ENCODE data around the gene HCFC2. TPM values are rescaled to one million over a fixed set of nuclear protein-coding genes. Genes with fewer than 3 reads are reported as not detected.
"Not testable (repeated sequence)": the region's sequence is repeated elsewhere in the genome, so short reads cannot be mapped to it uniquely, and the experiment has no call there.

Gene HCFC2
- total RNA-seq, 1 donor from 2014 or later, result 60.9 TPM

- DNase-seq, result no peak
Observed at GRCh38 chr12:104057771-104058197, 6.5 kb upstream of the HCFC2 start.

DNA sequence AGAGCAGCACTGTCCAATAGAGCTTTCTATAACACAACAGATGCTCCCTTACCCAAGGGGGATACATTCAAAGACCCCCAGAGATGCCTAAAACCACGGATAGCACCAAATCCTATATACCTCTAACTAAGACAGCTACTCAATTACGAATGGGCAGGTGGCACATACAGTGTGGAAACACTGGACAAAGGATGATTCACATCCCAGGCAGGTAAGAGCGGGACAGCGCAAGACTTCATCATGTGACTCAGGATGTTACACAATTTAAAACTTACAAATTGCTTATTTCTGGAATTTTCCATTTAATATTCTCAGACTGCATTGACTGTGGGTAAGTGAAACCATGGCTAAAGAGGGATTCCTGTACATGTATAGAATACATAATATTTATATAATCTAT is 5.5 kb upstream of the HCFC2 start:
- no peak for DNase-seq

GRCh38 chr12:104059963-104060362 is 4.4 kb upstream of the HCFC2 start:
- DNase-seq, result no peak

DNA sequence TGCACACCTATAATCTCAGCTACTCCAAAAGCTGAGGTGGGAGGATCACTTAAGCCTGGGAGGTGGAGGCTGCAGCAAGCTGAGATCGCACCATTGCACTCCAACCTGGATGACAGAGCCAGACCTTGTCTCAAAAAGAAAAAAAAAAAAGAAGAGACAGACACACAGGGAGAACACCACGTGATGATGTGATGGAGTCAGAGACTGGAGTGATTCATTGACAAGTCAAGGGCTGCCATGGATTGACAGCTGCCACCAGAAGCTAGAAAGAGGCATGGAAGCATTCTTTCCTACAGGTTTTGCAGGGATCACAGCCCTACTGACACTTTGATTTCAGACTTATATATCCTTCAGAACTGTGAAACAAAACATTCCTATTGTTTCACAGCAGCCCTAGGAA is 3.5 kb upstream of the HCFC2 start:
- DNase-seq, result no peak

DNA sequence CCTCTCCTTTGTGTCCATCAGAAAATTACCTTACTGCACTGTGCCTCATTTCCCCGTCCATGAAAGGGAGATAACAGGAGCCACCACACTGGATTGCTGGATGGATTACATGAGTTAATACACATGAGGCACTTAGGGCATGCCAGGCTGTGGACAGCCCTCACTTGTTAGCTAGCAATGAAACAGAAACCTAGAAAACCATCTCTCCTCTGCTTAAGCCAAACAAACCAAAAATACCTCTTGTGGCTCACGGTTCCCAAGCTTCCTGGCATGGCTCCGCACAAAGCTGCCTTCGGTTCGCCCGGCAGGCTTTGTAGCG is 660 bp upstream of the HCFC2 start:
- DNase-seq, result no peak

GRCh38 chr12:104064842-104065427 is 604 bp downstream of the HCFC2 start:
- DNase-seq, result peak; percentile 34

DNA sequence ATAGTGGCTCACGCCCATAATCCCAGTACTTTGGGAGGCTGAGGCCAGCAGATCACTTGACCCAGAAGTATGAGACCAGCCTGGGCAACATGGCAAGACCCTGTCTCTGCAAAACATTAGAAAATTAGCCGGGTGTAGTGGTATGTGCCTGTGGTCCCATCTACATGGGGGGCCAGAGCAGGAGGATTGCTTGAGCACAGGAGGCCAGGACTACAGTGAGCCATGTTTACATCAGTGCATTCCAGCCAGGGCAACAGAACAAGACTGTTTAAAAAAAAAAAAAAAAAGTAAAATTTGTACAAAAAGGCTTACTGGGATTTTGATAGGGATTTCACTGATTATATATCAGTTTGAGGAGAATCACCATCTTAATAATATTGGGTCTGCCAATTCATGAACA is 7.8 kb downstream of the HCFC2 start:
- no peak for DNase-seq

GRCh38 chr12:104073699-104074098 is 9.4 kb downstream of the HCFC2 start:
- DNase-seq, result no peak

DNA sequence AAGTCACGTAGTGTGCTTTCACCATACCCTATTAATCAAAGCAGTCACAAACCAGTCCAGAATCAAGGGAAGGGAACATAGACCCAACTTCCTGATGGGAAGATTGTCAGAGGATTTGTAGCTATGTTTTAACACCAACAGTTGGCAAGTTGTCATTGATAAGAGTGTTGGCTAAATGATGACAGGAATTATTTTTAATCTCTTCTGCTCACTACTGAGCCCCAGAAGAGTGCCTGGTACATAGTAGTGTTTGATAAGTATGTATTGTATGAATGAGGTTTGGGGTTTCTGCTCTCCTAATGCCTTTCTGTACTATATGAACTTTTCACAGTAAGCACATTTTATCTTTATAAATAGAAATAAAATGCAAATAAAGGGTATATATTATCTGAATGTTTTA is 14.7 kb downstream of the HCFC2 start:
- no peak for DNase-seq

DNA sequence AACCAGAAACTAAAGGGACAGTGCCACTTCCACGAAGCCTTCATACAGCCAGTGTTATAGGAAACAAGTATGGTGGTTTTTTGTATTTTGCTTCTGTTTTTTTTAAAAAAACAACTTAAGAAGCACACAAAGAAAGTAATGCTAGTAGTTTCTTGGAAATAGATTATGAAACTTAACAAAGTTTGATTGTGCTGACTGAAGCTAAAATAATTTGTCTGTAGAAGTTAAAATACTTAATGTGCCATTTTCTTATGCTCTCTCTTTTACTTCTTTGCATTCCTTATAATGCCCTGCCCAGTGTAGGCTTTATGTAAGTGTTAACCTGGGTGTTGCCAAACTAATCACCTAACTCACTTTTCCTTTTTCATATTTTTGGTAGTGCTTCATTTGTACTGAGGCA is 16.4 kb downstream of the HCFC2 start:
- no peak for DNase-seq

- DNase-seq, result no peak
Observed at GRCh38 chr12:104083769-104084475, 19.6 kb downstream of the HCFC2 start.

DNA sequence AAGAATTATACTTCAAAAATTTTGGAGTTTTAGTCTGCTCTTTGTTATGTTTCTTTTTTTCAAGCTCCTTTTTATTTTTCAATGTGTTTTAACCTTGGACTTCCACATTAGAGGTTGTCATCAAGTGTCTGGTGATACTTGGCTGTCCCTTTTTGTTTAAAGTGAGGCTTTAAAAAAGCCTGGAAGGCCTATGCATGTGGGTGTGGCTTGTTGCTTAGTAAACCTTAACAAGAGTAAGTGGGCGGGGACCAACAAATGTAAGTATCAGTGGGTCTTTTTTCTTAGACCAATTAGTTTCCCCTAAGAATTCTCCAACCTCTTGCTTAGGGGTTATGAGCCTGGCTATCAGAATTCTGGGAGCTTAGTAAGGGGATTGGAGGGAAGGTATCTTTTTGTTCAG is 26.4 kb downstream of the HCFC2 start:
- no peak for DNase-seq

- no peak for DNase-seq
Observed at GRCh38 chr12:104091136-104091535, 26.8 kb downstream of the HCFC2 start.

DNA sequence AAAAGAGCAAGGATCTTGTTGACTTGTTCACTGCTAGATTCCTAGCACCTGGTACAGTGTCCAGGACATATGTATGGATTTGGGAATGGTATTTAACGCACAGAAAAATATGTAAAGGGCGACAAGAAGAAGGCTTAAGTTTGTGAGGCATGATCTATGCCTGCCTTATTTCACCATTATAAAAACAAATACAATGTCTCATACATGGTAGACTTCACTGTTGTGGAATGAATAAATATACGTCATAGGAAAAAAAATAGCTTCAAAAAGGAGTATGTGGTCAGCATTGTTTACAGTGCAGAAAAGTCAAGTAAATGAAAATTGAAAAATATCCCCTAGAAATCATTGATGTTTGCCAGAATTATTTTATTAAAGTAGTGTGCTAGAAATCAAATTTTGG is 30.0 kb downstream of the HCFC2 start:
- no peak for DNase-seq

GRCh38 chr12:104095289-104095688 is 31.0 kb downstream of the HCFC2 start:
- DNase-seq, result no peak

GRCh38 chr12:104097954-104098353 is 33.6 kb downstream of the HCFC2 start:
- DNase-seq, result no peak

GRCh38 chr12:104105461-104105860 is 41.1 kb downstream of the HCFC2 start:
- no peak for DNase-seq

GRCh38 chr12:104106965-104107364 is 42.6 kb downstream of the HCFC2 start:
- no peak for DNase-seq

DNA sequence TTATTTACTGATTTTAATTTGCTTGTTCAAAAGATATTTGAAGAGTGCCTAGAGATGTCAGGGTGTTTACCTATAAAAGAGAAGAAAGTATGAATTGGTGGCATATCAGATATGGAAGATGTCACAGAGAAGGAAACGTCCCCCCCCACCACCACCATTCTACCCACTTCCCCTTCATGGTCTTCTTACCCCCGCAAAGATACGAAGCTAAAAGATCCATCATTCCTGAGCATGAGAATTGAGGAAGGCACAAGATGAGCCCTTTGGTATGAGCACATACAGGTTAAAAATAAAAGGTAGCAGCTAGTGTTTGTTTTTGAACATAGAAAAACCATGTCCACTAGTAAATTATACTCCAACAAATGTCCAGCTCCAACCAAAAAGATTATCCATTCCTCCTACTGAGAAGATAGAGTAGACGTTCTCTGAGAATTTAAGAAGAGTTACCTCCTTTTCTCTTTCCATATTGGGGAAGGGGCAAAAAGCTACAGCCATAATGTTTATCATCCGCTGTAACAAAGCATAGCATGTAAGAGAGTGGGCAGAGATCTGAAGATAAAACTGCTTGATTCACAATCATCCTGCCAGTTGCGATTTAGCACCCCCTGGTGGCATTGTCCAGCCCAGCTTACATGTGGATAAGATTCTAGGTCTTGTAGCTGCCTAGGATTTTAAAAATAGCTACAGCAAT is 44.6 kb downstream of the HCFC2 start:
- peak; percentile 94 for DNase-seq

- no peak for DNase-seq
Observed at GRCh38 chr12:104109446-104110271, 45.3 kb downstream of the HCFC2 start.

GRCh38 chr12:104114834-104115586 is 50.7 kb downstream of the HCFC2 start:
- DNase-seq, result not testable (repeated sequence)

DNA sequence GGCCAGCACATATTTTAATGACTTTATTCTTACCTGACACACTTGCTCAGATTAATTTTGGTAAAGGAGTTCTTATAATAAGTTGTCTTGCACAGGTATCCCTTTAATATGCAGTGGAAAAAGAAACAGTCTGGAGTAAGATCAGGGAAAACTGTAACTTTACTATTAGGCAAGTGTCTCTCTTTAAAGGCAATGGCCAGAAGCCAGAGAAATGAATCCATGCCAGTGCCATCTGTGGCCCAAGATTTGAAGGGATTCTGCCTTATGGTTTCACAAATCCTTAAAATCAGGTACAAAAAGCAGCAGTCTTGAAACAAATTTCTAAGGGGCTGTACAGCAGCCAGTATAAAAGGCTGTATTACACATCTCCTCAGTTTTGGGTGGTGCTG is 51.2 kb downstream of the HCFC2 start:
- peak; percentile 14 for DNase-seq

Data from tongue (tissue), 2 donors.